Measurements from ENCODE around the gene RRAGD. TPM values are rescaled to one million over a fixed set of nuclear protein-coding genes. Genes with fewer than 3 reads are reported as not detected.
A peak's percentile ranks its signal among the peaks of the same experiment; 100 is the strongest.

The RRAGD gene
- total and polyA plus RNA-seq, 2 experiments from 2014 or later: 11.8 to 28.1 TPM

DNA sequence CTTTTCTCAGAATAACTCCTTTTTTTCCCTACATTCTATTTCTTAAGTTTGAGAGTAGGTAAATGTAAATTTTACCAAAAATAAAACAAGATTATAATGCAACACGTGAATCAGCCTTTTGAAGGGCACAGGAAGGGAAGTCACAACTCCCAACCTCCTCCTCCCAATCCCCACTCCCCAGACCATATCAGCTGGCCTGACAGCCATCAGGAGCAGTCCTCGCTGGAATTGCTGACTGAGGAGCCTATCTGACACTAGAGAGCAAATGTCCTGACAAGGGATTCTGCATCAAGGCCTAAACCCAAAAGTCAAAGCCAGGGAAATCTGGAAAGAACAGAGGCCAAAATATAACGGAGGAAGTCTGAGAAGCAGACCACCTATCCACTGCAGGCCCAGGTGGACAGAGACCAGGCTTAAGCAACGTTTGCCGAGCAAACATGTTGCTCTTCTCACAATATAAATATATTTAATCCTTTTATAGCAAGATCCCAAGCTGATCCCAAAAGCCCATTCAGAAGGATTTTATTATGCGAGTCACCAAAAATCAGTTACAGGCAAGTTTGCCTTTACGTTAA is 2.5 kb downstream of the RRAGD start:
- no peak for DNase-seq (ENCODE audit: low spot score)
- Histone ChIP-seq H3K9me2 (replicated peaks; ENCODE audit: insufficient read depth) (no peaks in the 10 kb centered on the region), H4K20me1 (ENCODE audit: insufficient read depth, poor library complexity, severe bottlenecking) (no peaks in the 10 kb centered on the region), H3K4me3 (no peak overlapping the region), H3K79me2 (peaks cover 8% of the 10 kb centered on the region), H3K9me3 (ENCODE audit: low read depth) (no peaks in the 10 kb centered on the region), H3K27me3 (peaks cover 21% of the 10 kb centered on the region), H3K36me3 (replicated peaks; ENCODE audit: insufficient read depth, low read depth) (no peaks in the 10 kb centered on the region), H3K4me2 (peak overlapping the region; percentile 94), H2AFZ (no peak overlapping the region), H3K4me1 (ENCODE audit: insufficient read depth) (peaks cover 15% of the 10 kb centered on the region), H3K27ac (no peak overlapping the region)
- WGBS (ENCODE audit: low lambda C conversion rate, missing lambda C conversion rate): 61% methylated on average over 7 of the region's 7 CpGs
- TF ChIP-seq, protein P1, sequence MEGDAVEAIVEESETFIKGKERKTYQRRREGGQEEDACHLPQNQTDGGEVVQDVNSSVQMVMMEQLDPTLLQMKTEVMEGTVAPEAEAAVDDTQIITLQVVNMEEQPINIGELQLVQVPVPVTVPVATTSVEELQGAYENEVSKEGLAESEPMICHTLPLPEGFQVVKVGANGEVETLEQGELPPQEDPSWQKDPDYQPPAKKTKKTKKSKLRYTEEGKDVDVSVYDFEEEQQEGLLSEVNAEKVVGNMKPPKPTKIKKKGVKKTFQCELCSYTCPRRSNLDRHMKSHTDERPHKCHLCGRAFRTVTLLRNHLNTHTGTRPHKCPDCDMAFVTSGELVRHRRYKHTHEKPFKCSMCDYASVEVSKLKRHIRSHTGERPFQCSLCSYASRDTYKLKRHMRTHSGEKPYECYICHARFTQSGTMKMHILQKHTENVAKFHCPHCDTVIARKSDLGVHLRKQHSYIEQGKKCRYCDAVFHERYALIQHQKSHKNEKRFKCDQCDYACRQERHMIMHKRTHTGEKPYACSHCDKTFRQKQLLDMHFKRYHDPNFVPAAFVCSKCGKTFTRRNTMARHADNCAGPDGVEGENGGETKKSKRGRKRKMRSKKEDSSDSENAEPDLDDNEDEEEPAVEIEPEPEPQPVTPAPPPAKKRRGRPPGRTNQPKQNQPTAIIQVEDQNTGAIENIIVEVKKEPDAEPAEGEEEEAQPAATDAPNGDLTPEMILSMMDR (IDR thresholded peaks at IDR 0.05; ENCODE audit: poor library complexity): no peak
- no peak for TF ChIP-seq EZH2phosphoT487 (IDR thresholded peaks at IDR 0.05; ENCODE audit: low read depth, severe bottlenecking, unreplicated experiment)
- no peak for TF ChIP-seq EZH2 (IDR thresholded peaks at IDR 0.05; ENCODE audit: borderline replicate concordance)

GRCh38 chr6:89406141-89406540 is 5.9 kb downstream of the RRAGD start:
- Histone ChIP-seq H2AFZ (no peak overlapping the region), H3K36me3 (replicated peaks; ENCODE audit: insufficient read depth, low read depth) (no peaks in the 10 kb centered on the region), H4K20me1 (ENCODE audit: insufficient read depth, poor library complexity, severe bottlenecking) (no peaks in the 10 kb centered on the region), H3K4me2 (no peak overlapping the region), H3K9me3 (ENCODE audit: low read depth) (no peaks in the 10 kb centered on the region), H3K4me3 (no peak overlapping the region), H3K4me1 (ENCODE audit: insufficient read depth) (peaks cover 7% of the 10 kb centered on the region), H3K9me2 (replicated peaks; ENCODE audit: insufficient read depth) (no peaks in the 10 kb centered on the region), H3K79me2 (peaks cover 8% of the 10 kb centered on the region), H3K27ac (no peak overlapping the region), H3K27me3 (peaks cover 21% of the 10 kb centered on the region)
- DNase-seq (ENCODE audit: low spot score): no peak
- 75% methylated on average over 10 of the region's 10 CpGs for WGBS (ENCODE audit: low lambda C conversion rate, missing lambda C conversion rate)
- no peak for TF ChIP-seq EZH2 (IDR thresholded peaks at IDR 0.05; ENCODE audit: borderline replicate concordance)
- TF ChIP-seq, protein P1 (IDR thresholded peaks at IDR 0.05; ENCODE audit: poor library complexity): no peak

DNA sequence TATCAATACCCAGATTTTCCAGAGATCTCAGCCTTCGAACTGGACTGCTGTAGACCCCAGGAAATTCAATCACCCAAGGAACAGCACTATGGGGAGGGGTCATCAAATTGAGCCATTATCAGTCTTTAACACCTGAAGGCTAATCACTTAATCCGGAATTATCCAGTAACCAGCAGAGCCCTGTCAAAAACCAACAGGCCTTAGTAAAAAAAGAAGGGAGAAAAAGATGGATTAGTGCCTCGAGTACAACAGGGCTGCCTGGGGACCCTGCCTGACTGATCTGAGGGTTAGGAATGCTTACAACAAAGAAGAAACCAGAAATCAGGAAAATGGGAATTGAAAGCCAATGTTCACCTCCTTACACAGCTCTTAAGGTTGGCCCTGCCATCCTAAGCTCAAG is 7.6 kb downstream of the RRAGD start:
- H2AFZ ChIP-seq: no peak overlapping the region
- no peaks in the 10 kb centered on the region for H3K9me3 ChIP-seq (ENCODE audit: low read depth)
- no peak for TF ChIP-seq EZH2 (IDR thresholded peaks at IDR 0.05; ENCODE audit: borderline replicate concordance)
- TF ChIP-seq, protein P1 (IDR thresholded peaks at IDR 0.05; ENCODE audit: poor library complexity): no peak
- TF ChIP-seq EZH2phosphoT487 (IDR thresholded peaks at IDR 0.05; ENCODE audit: low read depth, severe bottlenecking, unreplicated experiment): no peak
- whole genome bisulfite sequencing (ENCODE audit: low lambda C conversion rate, missing lambda C conversion rate): 45% methylated on average over 3 of the region's 3 CpGs
- no peaks in the 10 kb centered on the region for H3K36me3 ChIP-seq (replicated peaks; ENCODE audit: insufficient read depth, low read depth)
- peaks cover 8% of the 10 kb centered on the region for H3K79me2 ChIP-seq
- no peak for DNase-seq (ENCODE audit: low spot score)
- H3K4me2 ChIP-seq: no peak overlapping the region
- no peak overlapping the region for H3K4me3 ChIP-seq
- no peak overlapping the region for H3K27ac ChIP-seq
- H3K27me3 ChIP-seq: peaks cover 12% of the 10 kb centered on the region
- no peaks in the 10 kb centered on the region for H4K20me1 ChIP-seq (ENCODE audit: insufficient read depth, poor library complexity, severe bottlenecking)
- no peaks in the 10 kb centered on the region for H3K4me1 ChIP-seq (ENCODE audit: insufficient read depth)
- no peaks in the 10 kb centered on the region for H3K9me2 ChIP-seq (replicated peaks; ENCODE audit: insufficient read depth)

All from hepatocyte (in vitro differentiated cells).